IMR-90 (cell line): ENCODE results near the gene EPC1. TPM values are rescaled to one million over a fixed set of nuclear protein-coding genes. Genes with fewer than 3 reads are reported as not detected.

Source experiments
- ATAC-seq: fragments of 200-7000 bp; cut with Tn5 transposase; 2 replicates; pipeline ENCODE4 v1.9.1; 2020; ENCODE audit warnings: low read depth, mild to moderate bottlenecking, moderate library complexity
- BruUV-seq: library from RNA; stranded (reverse); fragments of 400-500 nt; replicated peaks from 2 replicates; lab custom pipeline; 2021; lab: Mats Ljungman, UMichigan
- CTCF ChIA-PET: fragments of 300-600 bp; formaldehyde crosslinking; extraction: SDS; loops from one replicate; lab custom pipeline; 2021; ENCODE audit warnings: antibody characterized with exemption; lab: Yijun Ruan, JAX
- POLR2A ChIA-PET: fragments of 300-600 bp; sonication (Branson Sonifier 250); formaldehyde crosslinking; loops from one replicate; lab custom pipeline; 2022; ENCODE audit warnings: antibody characterized with exemption; ENCODE audit not compliant: unreplicated experiment; lab: Charles Lee
- DNase-seq: peaks from one replicate; pipeline ENCODE4 v3.0.0; 2013
- H2AFZ ChIP-seq: replicated peaks from 2 replicates; pipeline ENCODE3; 2013; ENCODE audit warnings: low read length, mild to moderate bottlenecking; ENCODE audit not compliant: poor library complexity
- H2AK5ac ChIP-seq: 2 replicates; pipeline ENCODE4 v1.6.1; 2013; ENCODE audit warnings: low read depth, low read length, inconsistent platforms
- H2AK9ac ChIP-seq: replicated peaks from 2 replicates; pipeline ENCODE3; 2013; ENCODE audit warnings: mild to moderate bottlenecking, low read depth, low read length, moderate library complexity; ENCODE audit not compliant: poor library complexity
- H2BK120ac ChIP-seq: 2 replicates; pipeline ENCODE4 v1.6.1; 2013; ENCODE audit warnings: low read depth, low read length, inconsistent platforms
- H2BK15ac ChIP-seq: 3 replicates; pipeline ENCODE4 v1.6.1; 2013; ENCODE audit warnings: low read depth, low read length, inconsistent platforms
- H2BK20ac ChIP-seq: 2 replicates; pipeline ENCODE4 v1.6.1; 2013; ENCODE audit warnings: low read depth, mild to moderate bottlenecking, inconsistent platforms, low read length, moderate library complexity
- H2BK5ac ChIP-seq: 2 replicates; pipeline ENCODE4 v1.6.1; 2013; ENCODE audit warnings: mild to moderate bottlenecking, low read depth, low read length, inconsistent platforms; ENCODE audit not compliant: poor library complexity, severe bottlenecking
- H3K14ac ChIP-seq: replicated peaks from 2 replicates; pipeline ENCODE4 v1.6.1; 2013; ENCODE audit warnings: low read depth, low read length, inconsistent platforms
- H3K18ac ChIP-seq: 2 replicates; pipeline ENCODE4 v1.6.1; 2013; ENCODE audit warnings: low read depth, low read length, control low read depth
- H3K23ac ChIP-seq: 2 replicates; pipeline ENCODE4 v1.6.1; 2013; ENCODE audit warnings: low read depth, low read length, inconsistent platforms
- H3K27ac ChIP-seq: 2 replicates; pipeline ENCODE4 v1.5.1; 2013; ENCODE audit warnings: mild to moderate bottlenecking, control low read depth, low read length; ENCODE audit not compliant: insufficient read depth
- H3K27me3 ChIP-seq: 2 replicates; pipeline ENCODE4 v1.6.1; 2013; ENCODE audit warnings: low read length; ENCODE audit not compliant: control insufficient read depth, insufficient read depth
- H3K36me3 ChIP-seq: 2 replicates; pipeline ENCODE4 v1.6.1; 2013; ENCODE audit warnings: low read length, mixed read lengths; ENCODE audit not compliant: control insufficient read depth, insufficient read depth
- H3K4ac ChIP-seq: 2 replicates; pipeline ENCODE4 v1.6.1; 2013; ENCODE audit warnings: low read depth, low read length, inconsistent platforms
- H3K4me1 ChIP-seq: 2 replicates; pipeline ENCODE4 v1.6.1; 2013; ENCODE audit warnings: low read length, mixed read lengths; ENCODE audit not compliant: control insufficient read depth, insufficient read depth
- H3K4me2 ChIP-seq: 2 replicates; pipeline ENCODE4 v1.6.1; 2013; ENCODE audit warnings: low read depth, mild to moderate bottlenecking, control low read depth, low read length, moderate library complexity
- H3K4me3 ChIP-seq: 2 replicates; pipeline ENCODE4 v1.5.1; 2013; ENCODE audit warnings: low read depth, mild to moderate bottlenecking, control low read depth, low read length, moderate library complexity; ENCODE audit not compliant: insufficient read depth
- H3K56ac ChIP-seq: 2 replicates; pipeline ENCODE4 v1.6.1; 2013; ENCODE audit warnings: low read length, inconsistent platforms; ENCODE audit not compliant: insufficient read depth; ENCODE audit errors: extremely low read depth
- H3K79me1 ChIP-seq, 2 experiments: 2 replicates each; pipeline ENCODE4 v1.6.1; 2013; ENCODE audit warnings: low read length in 2 of 2, inconsistent platforms in 1 of 2, low read depth in 1 of 2
- H3K9ac ChIP-seq: 2 replicates; pipeline ENCODE4 v1.6.1; 2013; ENCODE audit warnings: low read depth, low read length, control low read depth
- H3K9me1 ChIP-seq: 2 replicates; pipeline ENCODE4 v1.6.1; 2013; ENCODE audit warnings: low read length, inconsistent platforms; ENCODE audit not compliant: insufficient read depth
- H3K9me3 ChIP-seq: 2 replicates; pipeline ENCODE4 v1.6.1; 2013; ENCODE audit warnings: low read length; ENCODE audit not compliant: control insufficient read depth, insufficient read depth
- H4K20me1 ChIP-seq: 2 replicates; pipeline ENCODE4 v1.6.1; 2013; ENCODE audit warnings: low read length, inconsistent platforms; ENCODE audit not compliant: insufficient read depth
- H4K5ac ChIP-seq: 2 replicates; pipeline ENCODE4 v1.6.1; 2013; ENCODE audit warnings: mild to moderate bottlenecking, low read depth, low read length, control low read depth
- H4K8ac ChIP-seq, 2 experiments: 2 replicates each; pipeline ENCODE4 v1.6.1; 2013; ENCODE audit warnings: low read depth in 2 of 2, low read length in 2 of 2, control low read depth in 1 of 2, inconsistent platforms in 1 of 2
- H4K91ac ChIP-seq: 2 replicates; pipeline ENCODE4 v1.6.1; 2013; ENCODE audit warnings: low read depth, low read length, inconsistent platforms; ENCODE audit not compliant: insufficient read depth
- CHD1 ChIP-seq: IDR thresholded peaks from 2 replicates; pipeline ENCODE4 v1.6.1; 2012; ENCODE audit warnings: low read depth, low read length, improper control_type of control experiment
- FOS ChIP-seq: fragments of 150-350 bp; IDR thresholded peaks from 2 replicates; pipeline ENCODE4 v1.6.1; 2016; ENCODE audit warnings: low read depth, low read length
- MAFK ChIP-seq: IDR thresholded peaks from 2 replicates; pipeline ENCODE4 v1.6.1; 2012; ENCODE audit warnings: low read depth, low read length, improper control_type of control experiment
- MAZ ChIP-seq: IDR thresholded peaks from 2 replicates; pipeline ENCODE4 v1.6.1; 2012; ENCODE audit warnings: low read depth, mild to moderate bottlenecking, low read length, improper control_type of control experiment, moderate library complexity, borderline replicate concordance
- MXI1 ChIP-seq: IDR thresholded peaks from 2 replicates; pipeline ENCODE4 v1.6.1; 2012; ENCODE audit warnings: low read depth, mild to moderate bottlenecking, low read length, moderate library complexity, borderline replicate concordance
- NFE2L2 ChIP-seq: fragments of 150-350 bp; IDR thresholded peaks from 2 replicates; pipeline ENCODE4 v1.6.1; 2016; ENCODE audit warnings: low read depth, mild to moderate bottlenecking, low read length
- POLR2A ChIP-seq: IDR thresholded peaks from 2 replicates; pipeline ENCODE4 v1.6.1; 2012; ENCODE audit warnings: mild to moderate bottlenecking, low read depth, low read length
- RAD21 ChIP-seq: IDR thresholded peaks from 2 replicates; pipeline ENCODE4 v1.6.1; 2012; ENCODE audit warnings: low read length, improper control_type of control experiment
- RCOR1 ChIP-seq: IDR thresholded peaks from 2 replicates; pipeline ENCODE4 v1.6.1; 2012; ENCODE audit warnings: mild to moderate bottlenecking, low read length, improper control_type of control experiment; ENCODE audit not compliant: insufficient replicate concordance
- SMC3 ChIP-seq: fragments of 150-350 bp; IDR thresholded peaks from 2 replicates; pipeline ENCODE4 v1.6.1; 2016; ENCODE audit warnings: low read depth, mild to moderate bottlenecking, antibody characterized with exemption, low read length, moderate library complexity
- whole genome bisulfite sequencing, 2 experiments: methylation state at CpG; one replicate each; pipeline versions ENCODE4 v1.1.5 to v1.1.7; 2013; ENCODE audit warnings: missing lambda C conversion rate in 2 of 2; ENCODE audit not compliant: insufficient read length in 1 of 2; ENCODE audit errors: extremely low coverage in 2 of 2; 5-methylcytosine and 5-hydroxymethylcytosine counted together
- dilution Hi-C: fragments of 300-500 bp; cut with HindIII; formaldehyde crosslinking; loops from one replicate; pipeline ENCODE4 v1.14.3; 2018; ENCODE audit warnings: low sequenced_read_pairs; ENCODE audit not compliant: unreplicated experiment
- in situ Hi-C: fragments of 300-500 bp; cut with MboI; formaldehyde crosslinking; loops from 3 replicates; pipeline ENCODE4 v1.14.3; 2019; ENCODE audit warnings: low sequenced_read_pairs, inconsistent platforms, mixed read lengths
- intact Hi-C: fragments of 100-400 bp; cut with micrococcal nuclease; formaldehyde crosslinking; loops from 2 replicates; pipeline ENCODE4 v1.10.0; 2022
- polyA plus RNA-seq, 3 experiments: library from polyadenylated mRNA; depleted of rRNA; stranded (reverse); fragments of >200 nt; gene quantifications; 2 replicates each; pipeline ENCODE4 v1.2.3, GENCODE V29; 2012; ENCODE audit warnings: low replicate concordance in 1 of 3
- total RNA-seq: library from RNA; depleted of rRNA; stranded (reverse); fragments of >200 nt; gene quantifications from 2 replicates; pipeline ENCODE4 v1.2.3, GENCODE V29; 2012
- TF ChIP-seq, protein P1 (sequence below): fragments of 150-350 bp; IDR thresholded peaks from 2 replicates; pipeline ENCODE4 v1.6.1; 2017; ENCODE audit warnings: mild to moderate bottlenecking, antibody characterized with exemption, low read length, low read depth

The EPC1 gene
- total and polyA plus RNA-seq, 2 of the 4 experiments (the other 2 are of a cell fraction): 21.9 to 23.5 TPM

DNA sequence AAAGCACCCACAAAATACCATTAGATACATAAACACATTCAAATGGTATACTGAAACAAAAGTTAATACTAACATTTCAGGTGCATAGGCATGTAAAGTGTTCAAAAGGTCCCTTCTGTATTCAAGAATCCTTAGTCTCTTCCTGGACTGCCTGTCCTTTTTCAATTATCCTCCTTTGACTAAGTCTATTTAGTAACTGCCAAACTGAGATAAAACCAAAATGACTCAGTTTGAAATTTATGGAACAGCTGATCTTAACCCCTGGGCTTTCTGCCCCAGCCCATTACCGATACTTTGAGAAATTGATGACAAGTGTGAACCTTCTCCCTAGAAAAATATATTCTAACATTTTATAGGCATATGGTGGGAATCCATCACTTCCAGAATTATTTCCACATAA lies 5.4 kb downstream of the EPC1 start:
- no peak overlapping the region for H3K27ac ChIP-seq
- H3K23ac ChIP-seq: no peak overlapping the region
- no peak overlapping the region for H4K5ac ChIP-seq
- H2BK5ac ChIP-seq: no peak overlapping the region
- no peak overlapping the region for H3K4ac ChIP-seq
- no peak overlapping the region for H2AK9ac ChIP-seq
- H3K4me3 ChIP-seq: no peak overlapping the region
- peaks cover 10% of the 10 kb centered on the region for H3K4me1 ChIP-seq
- H3K4me2 ChIP-seq: no peak overlapping the region
- POLR2A ChIA-PET: no interaction called here
- peaks cover 8 to 43% of the 10 kb centered on the region in 2 experiments; a peak in 3 of 4 replicates for H3K79me1 ChIP-seq
- H4K91ac ChIP-seq: no peak overlapping the region
- no TSS peak for BruUV-seq
- CTCF ChIA-PET: no interaction called here
- no CpG with 5 or more reads among the region's 1 CpG for WGBS, 2 experiments
- no peak overlapping the region for H2BK15ac ChIP-seq
- H2BK20ac ChIP-seq: no peak overlapping the region
- H4K8ac ChIP-seq: no peak overlapping the region
- no peak overlapping the region for H3K56ac ChIP-seq
- H2BK120ac ChIP-seq: no peak overlapping the region
- H3K9me3 ChIP-seq: no peaks in the 10 kb centered on the region
- no peak overlapping the region for H3K9ac ChIP-seq
- H3K18ac ChIP-seq: no peak overlapping the region
- DNase-seq (no peak), ATAC-seq (no peak)
- H3K27me3 ChIP-seq: no peaks in the 10 kb centered on the region
- H2AFZ ChIP-seq: no peak overlapping the region
- peaks cover 82% of the 10 kb centered on the region for H4K20me1 ChIP-seq
- in situ Hi-C loops (no loop called here), intact Hi-C loops (loop anchor here (10.0 kb wide), 1 partner anchor 663 kb away; no protein-coding TSS in a partner anchor), dilution Hi-C loops (no loop called here)
- peaks cover 1% of the 10 kb centered on the region; the same call in 1 of the 2 replicates for H3K36me3 ChIP-seq
- peaks cover 8% of the 10 kb centered on the region for H3K9me1 ChIP-seq
- H2AK5ac ChIP-seq: no peak overlapping the region
- TF ChIP-seq POLR2A: no peak
- TF ChIP-seq NFE2L2: no peak
- TF ChIP-seq RCOR1: no peak
- TF ChIP-seq MAZ: no peak
- TF ChIP-seq SMC3: no peak
- TF ChIP-seq MXI1: no peak
- no peak for TF ChIP-seq RAD21
- TF ChIP-seq FOS: no peak
- TF ChIP-seq CHD1: no peak
- TF ChIP-seq, protein P1, sequence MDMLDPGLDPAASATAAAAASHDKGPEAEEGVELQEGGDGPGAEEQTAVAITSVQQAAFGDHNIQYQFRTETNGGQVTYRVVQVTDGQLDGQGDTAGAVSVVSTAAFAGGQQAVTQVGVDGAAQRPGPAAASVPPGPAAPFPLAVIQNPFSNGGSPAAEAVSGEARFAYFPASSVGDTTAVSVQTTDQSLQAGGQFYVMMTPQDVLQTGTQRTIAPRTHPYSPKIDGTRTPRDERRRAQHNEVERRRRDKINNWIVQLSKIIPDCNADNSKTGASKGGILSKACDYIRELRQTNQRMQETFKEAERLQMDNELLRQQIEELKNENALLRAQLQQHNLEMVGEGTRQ: no peak
- TF ChIP-seq MAFK: no peak
- H3K14ac ChIP-seq: no peak overlapping the region
